Raji (cell line): ENCODE results near the gene AFG1L.

Experiments
- POLR2A ChIP-seq: IDR thresholded peaks from 2 replicates; pipeline ENCODE4 v1.6.1; 2011; ENCODE audit warnings: low read depth, low read length, control low read depth; ENCODE audit not compliant: insufficient read depth

Gene AFG1L

GRCh38 chr6:108543175-108543940 is 248.5 kb downstream of the AFG1L start:
- no peak for TF ChIP-seq POLR2A

DNA sequence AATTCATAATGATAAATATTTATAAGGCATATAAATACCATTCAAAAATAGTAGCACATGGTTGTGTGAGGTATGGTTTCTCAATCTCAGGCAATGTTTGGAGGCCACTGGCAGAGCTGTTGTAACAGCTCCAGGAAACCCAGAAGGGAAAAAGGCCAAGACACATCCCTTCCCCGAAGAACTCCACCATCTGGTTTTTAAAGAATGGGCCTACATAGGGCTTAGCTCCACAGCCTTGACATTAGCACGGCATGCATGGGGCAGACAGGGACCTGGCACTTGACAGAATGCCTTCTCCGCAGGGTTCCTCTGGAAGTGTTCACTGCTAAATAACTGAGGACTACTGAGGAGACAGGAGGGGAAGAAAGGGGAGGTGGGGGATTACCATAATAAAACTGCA is 249.8 kb downstream of the AFG1L start:
- TF ChIP-seq POLR2A, result no peak

DNA sequence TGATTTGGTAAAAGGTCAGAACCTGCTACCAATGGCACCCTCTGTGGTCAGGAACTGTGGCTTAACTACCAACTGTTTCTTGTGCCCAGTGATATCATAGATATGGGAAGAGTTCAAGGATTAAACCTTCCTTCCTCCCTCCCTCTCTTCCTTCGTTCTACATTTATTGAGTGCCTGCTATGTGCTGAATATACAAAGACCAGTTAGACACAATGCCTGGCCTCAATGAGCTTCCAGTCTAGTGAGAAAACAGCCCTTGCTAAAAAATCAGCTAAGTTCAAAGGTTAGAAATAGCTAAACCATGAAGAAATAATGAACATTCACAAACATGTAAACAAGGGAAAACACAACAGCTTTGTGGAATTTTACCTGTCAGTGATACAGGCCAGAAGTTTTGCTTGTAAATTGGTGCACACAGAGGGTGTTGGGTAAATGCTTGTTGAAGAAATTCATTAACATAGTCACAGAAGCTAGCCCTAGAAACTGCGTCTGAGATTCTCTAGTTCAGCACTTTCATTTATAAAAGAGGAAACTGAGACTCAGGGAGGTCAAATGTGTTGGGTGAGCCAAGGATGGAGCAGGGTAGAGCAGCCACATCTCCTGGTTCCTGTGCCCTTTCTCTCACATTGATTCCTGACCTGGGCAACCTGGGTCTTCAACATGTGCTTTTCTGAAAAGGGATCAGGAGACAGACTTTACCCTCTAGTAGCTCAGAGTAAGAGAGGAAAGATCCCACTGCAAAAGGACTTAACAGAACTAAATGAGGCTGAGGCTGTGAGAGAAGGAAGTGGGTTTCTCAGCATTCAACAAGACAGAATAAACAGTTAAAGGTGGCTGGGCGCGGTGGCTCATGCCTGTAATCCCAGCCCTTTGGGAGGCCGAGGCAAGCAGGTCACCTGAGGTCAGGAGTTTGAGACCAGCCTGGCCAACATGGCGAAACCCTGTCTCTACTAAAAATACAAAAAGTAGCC is 251.5 kb downstream of the AFG1L start:
- no peak for TF ChIP-seq POLR2A

GRCh38 chr6:108549241-108549640 is 254.4 kb downstream of the AFG1L start:
- TF ChIP-seq POLR2A, result no peak

GRCh38 chr6:108549741-108550140 is 254.9 kb downstream of the AFG1L start:
- no peak for TF ChIP-seq POLR2A

GRCh38 chr6:108550256-108550655 is 255.4 kb downstream of the AFG1L start:
- TF ChIP-seq POLR2A, result no peak

GRCh38 chr6:108555399-108556052 is 260.7 kb downstream of the AFG1L start:
- no peak for TF ChIP-seq POLR2A

DNA sequence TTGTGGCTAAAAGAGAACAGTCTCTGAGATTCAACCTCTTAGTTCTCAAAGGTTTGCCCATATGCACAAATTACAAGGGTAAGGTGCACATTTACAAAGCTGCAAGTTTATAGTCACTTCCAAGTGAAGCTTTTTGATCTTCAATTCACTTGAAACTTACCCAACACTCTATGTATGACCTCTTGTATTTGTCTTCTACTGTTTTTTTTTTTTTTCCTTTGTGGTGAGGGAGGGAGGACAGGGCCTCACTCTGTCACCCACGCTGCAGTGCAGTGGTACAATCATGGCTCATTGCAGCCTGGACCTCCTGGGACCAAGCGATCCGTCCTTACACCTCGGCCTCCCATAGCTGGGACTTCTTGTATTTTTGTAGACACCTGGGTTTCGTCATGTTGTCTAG is 261.4 kb downstream of the AFG1L start:
- TF ChIP-seq POLR2A, result no peak

GRCh38 chr6:108556866-108557493 is 262.1 kb downstream of the AFG1L start:
- TF ChIP-seq POLR2A, result no peak

DNA sequence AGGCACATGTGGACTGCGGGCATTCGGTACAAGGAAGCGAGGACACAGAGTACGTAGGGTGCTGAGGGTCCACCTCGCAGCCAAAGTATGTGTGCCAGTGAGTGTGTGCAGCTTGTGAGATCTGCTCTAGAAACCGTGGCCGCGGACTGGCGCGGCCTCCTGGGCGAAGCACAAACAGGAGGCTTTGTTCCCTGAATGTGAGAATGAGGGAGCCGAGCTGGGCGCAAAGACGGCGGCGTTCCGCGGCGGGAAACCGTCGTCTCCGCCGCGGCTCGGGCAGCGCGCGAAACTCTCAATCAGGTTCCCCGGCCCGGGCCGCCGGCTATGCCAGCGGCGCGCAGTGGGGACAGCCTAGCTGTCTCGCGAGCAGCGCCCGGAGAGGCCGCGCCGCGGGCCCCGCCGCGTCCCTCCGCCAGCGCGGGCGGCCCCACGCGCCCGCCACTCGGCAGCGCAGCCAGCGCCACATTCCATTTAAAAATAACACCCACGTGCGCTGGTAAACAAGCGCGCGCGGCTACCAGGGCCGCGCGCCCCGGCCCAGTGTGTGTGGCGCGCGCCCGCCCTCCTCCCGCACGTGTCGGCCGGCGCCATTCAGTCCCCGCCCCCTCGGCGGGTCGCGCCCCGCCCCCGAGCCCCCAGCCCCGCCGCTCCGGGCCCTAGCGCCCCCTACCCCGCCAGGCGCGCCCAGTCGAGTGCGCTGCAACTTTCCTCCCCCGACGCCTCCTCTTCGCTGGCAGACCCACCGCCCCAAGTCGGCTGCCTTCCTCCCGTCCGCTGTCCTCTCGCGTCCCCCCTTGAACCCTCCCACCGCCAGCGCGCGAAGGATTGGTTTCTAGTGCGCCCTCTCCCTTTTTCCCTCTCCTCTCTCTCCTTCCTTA is 262.9 kb downstream of the AFG1L start:
- peak; percentile 28; the same call in 1 of the 2 replicates for TF ChIP-seq POLR2A

- TF ChIP-seq POLR2A, result no peak
Measured at GRCh38 chr6:108558372-108559096, 263.7 kb downstream of the AFG1L start.

GRCh38 chr6:108559097-108559883 is 264.4 kb downstream of the AFG1L start:
- TF ChIP-seq POLR2A, result peak; percentile 87
